ENCODE results near the gene CHSY1.
A peak's percentile ranks its signal among the peaks of the same experiment; 100 is the strongest.

Gene CHSY1

DNA sequence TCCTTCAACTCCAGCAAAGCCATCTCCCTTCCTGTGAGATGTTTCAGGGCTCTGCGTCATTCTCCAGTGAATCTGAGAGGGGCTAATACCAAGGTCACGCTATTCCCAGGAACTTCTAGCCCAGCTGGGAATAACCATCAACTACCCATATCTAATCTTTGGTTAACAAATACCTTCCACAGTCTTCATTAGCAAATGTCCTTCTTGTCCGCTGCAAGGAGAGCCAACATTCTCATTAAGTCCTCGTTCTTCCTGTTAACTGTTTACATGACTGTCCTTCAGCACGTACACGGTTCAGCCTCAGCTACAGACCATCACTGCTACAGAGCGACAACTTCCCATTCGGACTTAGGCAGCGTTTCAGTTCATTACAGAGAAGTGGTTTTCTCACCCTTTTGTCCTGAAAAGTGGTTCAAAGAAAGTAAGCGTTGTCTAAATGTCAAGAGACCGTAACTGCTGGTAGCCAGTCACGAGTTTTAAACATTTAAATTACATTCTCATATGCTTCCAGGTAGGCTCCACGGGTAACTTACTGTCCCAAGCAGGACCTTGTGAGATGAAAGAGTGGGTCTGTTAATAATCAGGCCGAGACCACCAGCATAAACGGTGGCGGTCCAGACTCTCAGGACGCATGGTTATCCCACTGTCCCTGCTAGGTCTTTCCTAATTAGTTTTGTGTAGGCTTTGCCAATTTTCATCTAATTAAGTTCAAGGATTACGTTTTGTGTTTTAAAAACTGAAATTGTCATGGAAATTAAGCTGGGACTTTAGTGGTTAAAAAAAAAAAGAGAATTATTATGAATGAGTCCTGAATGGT is 63.8 kb downstream of the CHSY1 start:
- DNase-seq, result peak; percentile 73

DNA sequence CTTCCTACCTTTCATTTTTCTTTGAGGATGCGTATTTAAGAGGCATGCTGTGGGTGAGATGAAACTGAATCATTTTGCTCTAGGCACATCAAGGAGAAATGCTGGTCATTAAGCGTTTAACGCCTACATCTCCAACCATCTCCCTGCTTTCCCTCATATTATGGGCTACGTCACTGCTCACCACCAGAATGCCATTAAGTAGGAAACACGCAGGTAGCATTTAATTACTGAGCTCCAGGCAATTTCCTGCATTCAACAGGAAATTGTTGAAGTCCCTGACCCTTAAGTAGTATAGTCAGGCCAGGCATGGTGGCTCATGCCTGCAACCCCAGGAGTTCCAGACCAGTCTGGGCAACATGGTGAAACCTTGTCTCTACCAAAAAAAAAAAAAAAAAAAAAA is 66.1 kb downstream of the CHSY1 start:
- DNase-seq, result no peak

- no peak for DNase-seq
Observed at GRCh38 chr15:101185336-101185735, 66.5 kb downstream of the CHSY1 start.

DNA sequence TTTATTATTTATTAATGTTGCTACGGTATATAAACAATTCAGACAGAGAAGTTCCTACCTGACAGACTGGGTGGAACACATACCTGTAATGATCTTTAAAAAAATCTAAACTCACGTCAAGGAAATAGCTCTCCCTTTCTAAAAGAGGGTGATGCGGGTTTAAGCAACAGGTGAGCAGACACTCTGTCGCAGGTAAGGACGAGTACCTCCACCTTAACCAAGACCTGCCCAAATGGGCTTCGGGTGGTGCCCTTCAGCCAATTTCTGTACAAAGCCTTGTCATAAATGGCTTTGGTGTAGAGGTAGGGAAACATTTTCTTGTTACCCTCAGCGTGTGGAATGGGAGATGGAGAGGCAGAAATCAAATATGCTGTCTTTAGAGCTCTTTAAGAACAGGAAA is 67.0 kb downstream of the CHSY1 start:
- no peak for DNase-seq

DNA sequence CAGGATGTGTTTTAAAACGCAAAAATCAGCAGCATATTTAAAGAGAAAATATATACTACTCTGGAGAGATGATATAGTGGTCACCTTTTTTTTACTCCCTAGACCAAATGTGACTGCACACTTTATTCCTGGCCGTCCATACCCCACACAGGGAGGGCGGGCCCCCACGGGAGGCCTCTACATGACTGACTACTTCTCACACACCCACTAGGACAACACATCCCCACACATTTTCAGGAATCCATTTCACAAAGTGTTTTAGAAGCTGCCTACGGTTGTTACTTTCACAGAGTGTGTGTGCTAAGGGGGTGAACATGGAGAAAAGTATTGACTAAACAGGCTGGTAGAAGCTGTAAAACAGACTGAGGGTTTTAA is 67.9 kb downstream of the CHSY1 start:
- no peak for DNase-seq

DNA sequence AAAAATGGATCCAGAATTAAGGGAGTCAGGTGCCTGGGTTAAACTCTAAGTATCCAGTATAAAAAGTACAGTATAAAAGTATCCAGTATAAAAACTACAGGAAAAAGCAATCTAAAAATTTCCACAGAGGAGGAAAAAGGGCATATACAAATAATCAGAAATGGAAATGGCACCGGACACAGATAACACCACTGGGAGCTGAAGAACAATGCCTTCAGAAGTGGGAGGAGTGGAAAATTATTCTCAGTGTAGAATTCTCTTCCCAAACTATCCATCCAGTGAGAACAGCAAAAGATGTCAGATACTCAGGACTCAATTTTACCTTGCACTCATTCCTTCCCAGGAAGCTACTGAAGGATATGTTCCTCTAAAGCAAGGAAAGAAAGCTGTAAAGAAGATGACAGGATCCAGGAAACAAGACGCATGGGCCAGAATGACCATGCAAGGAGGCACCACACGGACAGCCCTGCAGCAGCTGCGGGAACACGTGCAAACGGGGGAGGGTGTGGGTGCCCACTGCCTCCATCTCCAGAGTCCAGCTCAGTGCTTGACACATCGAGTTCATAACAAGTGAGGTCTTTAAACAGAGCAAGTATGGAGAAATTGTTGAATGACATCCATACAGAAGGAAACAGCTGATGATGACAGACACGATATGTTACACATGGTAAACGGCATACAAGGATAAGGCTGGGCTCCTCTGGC is 68.5 kb downstream of the CHSY1 start:
- no peak for DNase-seq

GRCh38 chr15:101182215-101182614 is 69.6 kb downstream of the CHSY1 start:
- DNase-seq, result no peak

DNA sequence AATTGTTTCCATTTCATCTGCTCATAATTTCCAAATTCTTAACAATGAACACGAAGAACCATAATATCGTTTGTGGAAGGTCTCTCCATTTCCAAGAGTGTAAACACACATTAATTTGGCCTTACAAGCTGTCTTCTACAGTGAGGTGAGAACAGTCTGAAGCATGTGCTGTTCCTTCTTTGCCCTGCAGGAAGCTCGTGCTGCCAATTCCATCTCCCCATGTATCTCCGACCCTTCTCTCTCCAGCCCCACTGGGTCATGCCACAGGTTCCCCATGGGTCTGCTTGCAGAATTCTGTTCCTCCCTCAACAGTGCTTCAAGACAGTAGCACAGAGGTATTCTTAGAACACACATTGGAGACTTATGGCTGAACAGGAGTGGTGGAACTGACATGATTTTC is 70.5 kb downstream of the CHSY1 start:
- DNase-seq, result no peak

GRCh38 chr15:101180620-101181307 is 71.1 kb downstream of the CHSY1 start:
- DNase-seq, result no peak

- peak; percentile 61 for DNase-seq
Observed at GRCh38 chr15:101179341-101180153, 72.3 kb downstream of the CHSY1 start.

DNA sequence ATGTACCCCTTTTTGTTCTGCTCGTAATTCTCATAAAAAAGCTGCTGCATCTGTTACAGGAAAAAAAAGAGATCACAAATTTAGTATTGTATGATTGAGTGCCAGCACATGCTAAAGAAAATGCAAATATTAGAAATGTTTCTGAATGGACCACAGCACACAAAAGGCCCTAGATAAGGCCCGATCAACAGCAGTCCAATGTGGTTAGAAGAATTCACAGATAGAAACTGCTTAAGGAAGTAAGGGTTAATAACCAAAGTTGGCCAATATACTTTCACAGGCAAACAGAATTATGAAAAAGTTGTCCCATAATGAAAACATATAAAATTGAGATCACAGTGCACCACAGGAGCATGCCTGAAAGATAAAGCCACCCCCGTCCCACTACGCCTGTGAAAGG is 72.9 kb downstream of the CHSY1 start:
- no peak for DNase-seq

- DNase-seq, result no peak
Observed at GRCh38 chr15:101178479-101178878, 73.4 kb downstream of the CHSY1 start.

- no peak for DNase-seq
Observed at GRCh38 chr15:101177866-101178265, 74.0 kb downstream of the CHSY1 start.

GRCh38 chr15:101176625-101177024 is 75.2 kb downstream of the CHSY1 start:
- peak; percentile 42 for DNase-seq

DNA sequence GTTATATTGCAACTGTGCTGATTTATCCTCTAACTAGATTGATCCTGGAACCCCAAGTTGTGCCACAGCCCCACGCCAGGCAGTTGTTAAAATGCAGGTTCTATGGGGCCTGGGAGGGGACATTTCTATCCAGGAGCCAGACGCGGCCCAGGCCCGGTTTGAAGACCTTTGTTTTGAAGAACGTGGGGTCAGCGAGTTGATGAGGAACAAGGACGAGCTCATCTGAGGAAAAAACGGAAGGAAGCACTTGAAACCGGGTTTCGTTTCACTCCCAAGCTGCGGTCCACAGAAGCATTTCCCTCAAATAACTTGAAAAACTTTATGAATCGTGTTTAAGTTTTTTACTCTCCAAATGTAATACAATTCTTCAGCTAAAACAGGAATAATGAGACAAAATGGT is 76.4 kb downstream of the CHSY1 start:
- DNase-seq, result no peak

DNA sequence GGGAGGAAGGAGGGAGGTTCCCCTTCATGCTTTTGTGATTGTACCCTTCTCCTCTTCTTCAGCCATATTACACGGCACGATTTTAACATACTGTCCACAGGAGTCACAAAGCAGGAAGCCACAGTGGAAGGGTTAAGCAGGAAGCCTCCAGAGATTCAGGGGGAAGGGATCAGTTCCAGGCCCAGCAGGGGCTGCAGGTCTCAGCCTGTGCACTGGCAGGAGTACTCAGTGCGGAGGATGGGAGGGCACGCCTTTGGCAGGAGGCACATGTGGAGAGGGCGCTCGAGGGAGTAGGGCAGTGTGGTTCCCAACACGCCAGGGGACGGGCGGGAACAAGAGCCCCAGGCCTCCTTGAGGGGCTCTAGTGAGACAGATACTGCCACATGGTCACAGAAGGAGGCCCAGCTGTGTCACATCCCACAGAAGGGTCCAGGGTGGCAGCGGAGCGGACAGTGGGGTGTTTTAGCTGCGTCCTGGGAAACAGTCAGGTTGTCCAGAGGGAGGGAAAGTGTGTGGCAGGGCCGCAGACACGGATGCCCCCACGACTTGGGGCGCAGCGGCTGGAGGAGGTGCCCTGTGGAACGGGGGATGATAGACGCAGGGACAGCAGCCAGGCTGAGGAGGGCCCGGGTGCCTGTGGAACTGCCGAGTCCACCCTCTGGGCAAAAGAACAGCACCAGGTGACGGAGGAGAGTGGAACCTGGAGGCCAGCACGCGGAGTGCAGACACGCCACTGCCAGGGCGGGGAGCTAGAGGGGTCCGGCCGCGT is 77.5 kb downstream of the CHSY1 start:
- no peak for DNase-seq

DNA sequence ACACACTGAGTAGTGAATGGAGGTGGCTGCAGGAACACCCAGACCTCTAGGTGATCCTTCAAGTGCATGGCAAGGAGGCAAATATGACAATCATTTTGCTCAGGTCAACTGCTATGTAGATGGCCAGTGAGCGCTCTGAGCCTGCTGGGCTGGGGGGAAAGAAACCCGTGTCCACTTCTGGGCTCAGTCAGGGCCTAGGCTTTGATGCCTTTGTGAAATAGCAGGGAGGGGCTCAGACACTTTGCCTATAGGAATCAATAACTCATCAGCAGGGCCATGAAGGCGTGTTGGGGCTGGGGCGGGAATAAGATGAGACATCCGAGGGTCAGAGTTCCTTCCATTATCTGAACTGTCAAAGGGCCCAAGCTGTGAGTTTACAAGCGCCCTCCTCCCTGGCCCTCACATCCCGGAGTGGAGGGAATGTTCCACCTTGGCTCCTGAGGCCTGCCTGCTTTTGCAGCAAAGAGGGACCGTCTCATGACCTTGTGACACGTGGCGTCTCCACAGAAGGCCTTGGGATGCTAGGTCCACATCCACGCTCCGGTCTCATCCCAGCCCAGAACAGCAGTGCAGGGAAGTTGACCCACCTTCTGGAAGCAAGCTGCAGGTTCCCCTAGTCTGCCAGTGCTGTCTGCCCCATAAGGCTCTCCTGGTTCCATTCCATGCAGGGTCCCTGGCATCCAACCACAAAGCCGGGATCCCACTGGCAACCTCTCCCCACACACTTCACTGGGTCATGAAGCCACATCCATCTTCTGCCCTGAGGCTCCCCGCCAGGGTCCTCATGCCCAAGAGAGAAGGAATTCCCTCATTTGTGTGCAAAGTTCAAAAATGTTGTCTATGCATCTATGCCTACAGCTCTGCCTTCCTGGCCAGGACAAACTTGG is 78.4 kb downstream of the CHSY1 start:
- no peak for DNase-seq

DNA sequence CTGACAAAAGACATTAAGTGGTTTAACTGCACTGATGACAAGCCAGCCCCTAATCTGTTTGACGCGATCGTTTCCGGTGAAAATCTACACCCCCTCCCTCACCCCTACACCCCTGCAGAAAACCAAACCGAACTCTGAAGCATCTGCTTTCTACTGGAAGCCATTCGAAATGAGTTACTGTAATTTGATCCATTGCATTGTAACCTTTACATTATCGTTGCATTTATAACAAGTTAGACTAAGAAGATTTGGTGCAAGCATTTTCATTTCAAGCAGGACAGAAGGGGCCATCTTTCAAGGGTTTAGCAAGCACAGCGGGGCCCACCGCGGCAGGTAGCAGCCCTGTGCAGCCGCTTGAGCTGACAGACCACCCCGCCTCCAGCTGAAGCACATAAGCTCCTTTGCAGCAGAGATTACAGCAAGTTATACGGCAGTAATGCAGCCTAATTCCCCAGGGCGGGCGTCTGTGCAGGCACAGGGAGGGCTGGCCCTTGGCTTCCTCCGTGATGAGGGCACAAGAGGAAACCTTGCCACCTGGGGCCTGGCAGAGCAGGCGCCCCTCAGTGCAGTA is 79.3 kb downstream of the CHSY1 start:
- peak; percentile 34 for DNase-seq

GRCh38 chr15:101171954-101172353 is 79.9 kb downstream of the CHSY1 start:
- DNase-seq, result no peak

DNA sequence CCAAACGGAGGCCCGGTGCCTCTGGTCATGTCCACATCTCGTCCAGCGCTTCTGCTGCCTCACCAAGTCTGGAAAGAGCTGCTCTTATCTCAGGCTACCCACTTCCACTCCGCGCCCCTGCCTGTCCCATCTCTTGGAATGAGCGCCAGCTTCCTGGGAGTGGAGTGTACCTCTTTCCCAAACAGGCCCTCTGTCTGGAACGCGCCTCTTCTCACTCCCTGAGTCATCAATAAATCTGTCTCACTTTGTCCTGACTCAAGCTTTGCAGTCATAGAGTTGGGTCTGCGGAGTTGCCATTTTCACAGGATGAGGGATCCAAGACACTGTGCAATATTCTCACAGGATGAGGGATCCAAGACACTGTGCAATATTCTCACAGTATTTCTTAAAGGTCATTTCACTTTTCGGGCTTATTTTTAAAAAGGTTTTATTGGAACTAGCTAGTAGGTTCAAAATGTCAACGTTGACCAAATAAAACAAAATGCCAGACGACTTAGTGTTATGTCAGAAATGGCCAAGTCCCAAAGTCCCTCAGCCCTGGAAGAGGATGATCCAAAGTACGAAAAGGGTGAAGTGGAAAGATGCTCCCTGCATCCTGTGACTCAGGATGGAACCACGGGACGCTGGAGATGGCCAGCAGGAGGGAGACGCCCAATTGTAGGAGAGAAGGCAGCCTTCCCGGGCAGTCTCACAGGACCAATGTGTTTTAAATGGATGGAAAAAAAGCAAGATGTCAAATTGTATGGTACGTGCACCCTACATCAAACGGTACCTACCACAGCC is 81.1 kb downstream of the CHSY1 start:
- DNase-seq, result peak; percentile 77
